Measurements from ENCODE around the gene DIAPH2.
"Not testable (repeated sequence)": the region's sequence is repeated elsewhere in the genome, so short reads cannot be mapped to it uniquely, and the experiment has no call there.

DIAPH2 gene

GRCh38 chrX:96834137-96834536 is 149.5 kb downstream of the DIAPH2 start:
- DNase-seq: no peak

DNA sequence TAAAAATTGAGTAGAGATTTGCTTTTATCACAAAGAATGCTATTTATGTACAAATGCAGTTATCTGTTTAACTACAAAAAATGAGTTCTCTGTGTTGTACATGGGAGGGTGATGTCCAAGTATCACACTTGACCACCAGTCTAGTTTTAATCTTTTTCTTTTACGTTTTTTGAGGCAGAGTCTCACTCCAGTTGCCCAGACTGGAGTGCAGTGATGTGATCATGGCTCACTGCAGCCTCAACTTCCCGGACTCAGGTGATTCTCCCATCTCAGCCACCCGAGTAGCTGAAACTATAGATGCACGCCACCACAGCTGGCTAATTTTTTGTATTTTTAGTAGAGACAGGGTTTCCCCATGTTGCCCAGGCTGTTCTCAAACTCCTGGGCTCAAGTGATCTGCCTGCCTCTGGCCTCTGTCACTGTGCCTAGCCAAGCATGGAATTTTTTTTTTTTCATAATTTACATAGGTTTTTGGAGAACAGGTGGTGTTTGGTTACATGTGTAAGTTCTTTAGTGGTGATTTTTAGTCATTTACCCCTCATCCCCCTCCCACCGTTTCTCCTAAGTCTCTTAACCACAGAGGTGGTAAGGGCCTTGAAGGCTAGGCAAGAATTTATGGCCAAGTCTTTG is 151.1 kb downstream of the DIAPH2 start:
- no peak for DNase-seq

DNA sequence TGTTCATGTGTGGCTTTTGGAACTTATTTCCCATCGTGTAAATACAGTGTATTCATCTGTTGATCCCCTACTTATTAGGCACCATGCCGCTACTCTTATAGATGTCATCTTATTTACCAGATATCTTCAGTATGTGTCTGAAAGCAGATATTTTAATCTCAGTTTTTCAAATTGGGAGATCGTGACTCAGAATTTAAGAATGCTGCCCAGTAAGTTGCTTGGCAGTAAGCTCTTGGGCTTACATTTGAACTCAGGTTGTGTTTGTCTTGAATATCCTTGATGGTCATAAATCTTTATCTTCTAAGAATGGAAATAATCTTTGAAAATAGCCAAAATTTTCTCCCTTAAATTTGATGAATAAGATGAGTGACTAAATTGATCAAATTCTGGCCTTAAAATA is 153.2 kb downstream of the DIAPH2 start:
- DNase-seq: no peak

DNA sequence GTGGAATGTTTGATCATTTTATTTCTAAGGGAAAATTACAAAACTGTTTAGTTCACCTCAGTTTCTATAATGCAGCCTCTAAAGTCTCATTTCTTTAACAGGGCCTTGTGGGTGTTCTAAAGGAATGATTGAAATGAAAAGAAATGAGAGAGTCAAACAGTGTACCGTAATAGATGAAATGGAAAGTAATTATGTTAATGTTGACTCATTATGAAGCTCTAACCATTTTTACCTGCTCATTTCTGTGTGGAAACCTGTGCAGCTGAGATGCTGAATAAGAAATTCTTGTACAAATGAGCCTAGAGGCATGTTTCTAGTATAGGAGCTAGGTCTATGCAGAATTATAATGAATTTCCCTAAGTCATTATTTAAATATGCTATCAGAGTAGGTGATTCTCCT is 153.9 kb downstream of the DIAPH2 start:
- no peak for DNase-seq

GRCh38 chrX:96841325-96841724 is 156.7 kb downstream of the DIAPH2 start:
- DNase-seq: no peak

DNA sequence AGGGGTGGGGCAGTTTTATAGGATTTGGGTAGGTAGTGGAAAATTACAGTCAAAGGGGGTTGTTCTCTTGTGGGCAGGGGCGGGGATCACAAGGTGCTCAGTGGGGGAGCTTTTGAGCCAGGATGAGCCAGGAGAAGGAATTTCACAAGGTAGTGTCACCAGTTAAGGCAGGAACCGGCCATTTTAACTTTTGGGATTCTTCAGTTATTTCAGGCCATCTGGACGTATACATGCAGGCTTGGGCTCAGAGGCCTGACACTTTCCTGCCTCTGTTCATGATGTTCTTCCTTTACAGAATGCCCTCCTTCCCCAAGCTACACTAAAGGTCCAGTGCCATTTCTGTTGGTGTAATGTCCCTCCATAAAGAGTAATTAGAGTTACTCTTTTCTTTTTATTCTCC is 157.2 kb downstream of the DIAPH2 start:
- not testable (repeated sequence) for DNase-seq

- DNase-seq: no peak
Observed at GRCh38 chrX:96843566-96843965, 158.9 kb downstream of the DIAPH2 start.

- DNase-seq: no peak
Observed at GRCh38 chrX:96846841-96847240, 162.2 kb downstream of the DIAPH2 start.

- not testable (repeated sequence) for DNase-seq
Observed at GRCh38 chrX:96859422-96859821, 174.8 kb downstream of the DIAPH2 start.

GRCh38 chrX:96861218-96861617 is 176.6 kb downstream of the DIAPH2 start:
- DNase-seq: no peak

DNA sequence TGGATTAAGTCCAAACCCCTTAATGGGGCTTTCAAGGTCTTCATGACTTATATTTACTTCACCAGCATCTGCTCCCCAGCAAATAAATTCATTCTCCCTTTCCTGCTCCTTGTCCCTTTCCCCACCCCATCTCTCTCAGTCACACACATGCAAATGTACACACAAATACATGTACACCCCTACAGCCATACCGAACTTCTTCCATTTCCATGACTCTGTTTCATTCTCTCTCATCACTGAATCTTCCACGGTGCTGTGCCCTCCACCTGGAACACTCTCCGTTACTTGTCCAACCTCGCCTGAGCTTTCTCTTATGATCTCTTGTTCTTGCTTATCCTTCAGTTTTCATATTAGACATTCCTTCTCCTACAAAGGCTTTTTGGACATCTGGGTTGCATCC is 177.0 kb downstream of the DIAPH2 start:
- no peak for DNase-seq

DNA sequence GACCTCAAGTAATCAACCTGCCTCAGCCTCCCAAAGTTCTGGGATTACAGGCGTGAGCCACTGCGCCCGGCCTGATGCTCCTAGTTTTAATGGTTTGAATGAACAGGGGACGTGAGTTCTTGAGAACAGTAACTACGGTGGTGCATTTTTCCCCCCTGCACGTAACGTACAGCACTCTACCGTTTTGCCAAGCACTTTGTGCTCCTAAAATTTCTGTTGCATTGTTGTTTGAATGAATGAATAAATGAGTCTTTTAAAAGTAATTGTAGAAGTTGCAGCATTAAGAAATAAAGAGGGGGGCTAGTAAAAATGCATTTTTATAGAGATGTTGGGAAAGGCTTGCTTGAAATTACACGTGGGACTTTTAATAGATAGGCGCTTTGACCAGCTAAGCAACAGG is 199.0 kb downstream of the DIAPH2 start, which contains the start of gene RPA4:
Gene RPA4, plus strand, starts transcription at position 301 of the 400 bp plus-strand sequence. CDS start 403 bp downstream, outside the sequence.
- no peak for DNase-seq

DNA sequence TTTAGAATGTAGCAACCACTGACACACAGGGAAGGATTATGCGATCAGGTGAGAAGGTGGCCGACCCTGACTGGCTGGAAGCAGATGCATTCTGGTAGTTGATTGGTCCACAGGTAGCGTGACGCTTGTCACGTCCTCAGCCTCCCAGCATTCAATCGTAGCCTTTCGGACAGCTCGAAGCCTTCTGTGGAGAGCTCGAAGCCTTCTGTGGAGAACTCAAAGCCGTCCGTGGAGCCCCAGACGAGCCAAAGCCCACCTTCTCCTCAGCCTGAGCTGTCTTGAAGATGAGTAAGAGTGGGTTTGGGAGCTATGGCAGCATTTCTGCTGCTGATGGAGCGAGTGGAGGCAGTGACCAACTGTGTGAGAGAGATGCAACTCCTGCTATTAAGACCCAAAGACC is 199.4 kb downstream of the DIAPH2 start:
- DNase-seq: no peak

DNA sequence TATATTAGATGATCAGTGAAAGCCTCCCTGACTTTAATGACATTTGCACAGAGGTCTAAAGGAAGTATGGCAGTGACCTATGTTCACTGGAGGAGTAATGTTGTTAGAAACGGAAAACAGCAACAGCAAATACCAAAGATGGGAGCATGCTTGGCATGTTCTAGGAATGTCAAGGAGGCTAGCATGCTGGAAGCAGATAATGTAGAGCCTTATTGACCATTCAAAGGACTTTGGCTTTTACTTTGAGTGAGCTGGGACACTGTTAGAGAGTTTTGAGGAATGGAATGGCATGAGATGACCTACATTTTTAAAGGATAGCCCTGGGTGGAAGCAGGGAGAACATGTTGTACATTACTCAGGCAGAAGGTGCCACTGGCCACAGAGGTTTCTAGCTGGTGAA is 205.1 kb downstream of the DIAPH2 start:
- no peak for DNase-seq

DNA sequence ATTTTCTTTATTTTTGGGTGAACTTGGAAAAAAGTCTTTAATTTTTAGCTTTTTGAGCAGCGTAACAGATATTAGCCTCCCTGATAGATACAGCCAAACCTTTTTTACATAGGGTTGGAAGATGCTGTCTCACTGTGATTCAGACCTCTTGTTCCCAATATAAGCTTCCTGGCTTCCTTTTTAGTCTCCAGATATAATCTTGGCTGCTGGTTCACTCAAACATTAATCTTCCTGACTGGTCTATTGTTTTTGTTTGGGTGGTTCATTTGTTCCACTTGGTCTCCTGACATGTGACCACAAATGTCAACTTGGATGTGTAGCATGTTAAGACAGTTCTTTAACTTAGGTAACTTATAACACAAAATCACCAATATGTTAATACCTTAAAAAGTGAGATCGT is 222.1 kb downstream of the DIAPH2 start:
- DNase-seq: no peak

DNA sequence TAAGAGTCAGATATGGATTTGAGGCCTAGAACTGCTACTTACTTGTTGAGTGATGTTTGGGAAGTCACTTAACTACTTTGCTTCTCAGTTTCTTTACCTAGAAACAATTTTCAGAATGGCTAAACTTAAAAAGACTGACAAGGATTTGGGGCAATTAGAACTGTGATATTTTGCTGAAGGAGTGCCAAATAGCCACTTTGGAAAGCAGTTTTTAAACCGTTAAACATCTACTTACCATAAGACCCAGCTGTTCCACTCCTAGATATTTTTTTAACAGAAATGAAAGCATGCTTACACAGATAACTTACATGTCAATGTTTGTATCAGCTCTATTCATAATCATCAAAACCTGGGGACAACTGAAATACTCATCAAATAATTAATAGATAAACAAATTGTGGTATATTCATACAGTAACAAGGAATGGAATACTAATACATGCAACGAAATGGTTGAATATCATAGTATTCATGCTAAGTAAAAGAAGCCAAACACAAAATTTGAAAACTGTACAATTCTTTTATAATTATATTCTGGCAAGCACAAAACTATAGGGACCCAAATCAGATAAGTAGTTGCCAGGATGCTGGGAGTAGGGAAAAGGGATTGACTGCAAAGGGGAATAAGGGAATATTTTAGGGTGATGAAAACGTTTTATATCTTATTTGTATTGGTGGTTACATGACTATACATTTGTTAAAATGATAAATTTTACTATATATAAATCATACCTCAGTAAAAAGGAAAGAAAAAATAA is 223.1 kb downstream of the DIAPH2 start:
- DNase-seq: no peak

DNA sequence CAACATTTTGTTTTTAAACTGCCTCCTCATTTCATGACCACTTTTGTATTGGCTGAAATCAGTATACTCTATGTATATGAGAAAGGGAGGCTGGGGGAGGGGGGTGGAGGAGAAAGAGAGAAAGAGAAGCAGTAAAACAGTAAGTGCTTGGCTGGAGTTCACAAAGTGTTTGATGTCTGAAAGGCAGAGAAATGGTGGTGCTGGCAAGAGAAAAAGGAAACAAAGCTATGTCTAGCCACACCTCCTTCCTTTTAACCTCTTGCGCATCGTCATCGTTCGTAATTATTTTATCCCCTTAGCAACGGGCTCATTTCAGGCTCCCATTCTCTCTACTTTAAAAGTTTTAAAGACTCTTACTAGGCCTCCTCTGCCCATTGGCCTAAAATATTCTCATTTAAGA is 224.6 kb downstream of the DIAPH2 start:
- no peak for DNase-seq

- no peak for DNase-seq
Observed at GRCh38 chrX:96918864-96919263, 234.2 kb downstream of the DIAPH2 start.

DNA sequence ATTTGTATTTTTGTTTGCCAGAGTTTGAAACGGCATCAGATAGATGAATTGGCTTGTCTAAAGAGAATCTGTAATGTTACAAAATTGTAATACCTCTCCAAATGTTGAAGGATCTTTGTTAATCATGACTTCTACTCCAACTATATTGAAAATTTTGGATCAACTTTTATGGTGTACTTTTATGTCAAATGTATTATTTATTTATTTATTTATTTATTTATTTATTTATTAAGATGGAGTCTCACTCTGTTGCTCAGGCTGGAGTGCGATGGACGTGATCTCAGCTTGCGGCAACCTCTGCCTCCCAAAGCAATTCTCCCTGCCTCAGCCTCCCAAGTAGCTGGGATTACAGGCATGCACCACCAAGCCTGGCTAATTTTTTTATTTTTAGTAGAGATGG is 235.0 kb downstream of the DIAPH2 start:
- no peak for DNase-seq

- no peak for DNase-seq
Observed at GRCh38 chrX:96924581-96924980, 239.9 kb downstream of the DIAPH2 start.

GRCh38 chrX:96929036-96929435 is 244.4 kb downstream of the DIAPH2 start:
- DNase-seq: no peak

DNA sequence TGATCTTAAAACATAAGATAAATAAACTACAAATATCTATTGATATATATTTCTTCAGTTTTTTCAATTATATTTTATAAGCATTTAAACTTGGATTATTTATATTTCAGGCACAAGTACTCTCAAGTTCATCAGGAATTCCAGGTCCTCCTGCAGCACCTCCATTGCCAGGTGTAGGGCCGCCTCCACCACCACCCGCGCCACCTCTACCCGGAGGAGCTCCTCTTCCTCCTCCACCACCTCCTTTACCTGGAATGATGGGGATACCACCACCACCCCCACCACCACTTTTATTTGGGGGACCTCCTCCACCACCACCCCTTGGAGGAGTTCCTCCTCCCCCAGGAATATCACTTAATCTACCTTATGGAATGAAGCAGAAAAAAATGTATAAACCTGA is 273.1 kb downstream of the DIAPH2 start:
- DNase-seq: no peak

- DNase-seq: no peak
Observed at GRCh38 chrX:96971812-96972211, 287.2 kb downstream of the DIAPH2 start.

DNA sequence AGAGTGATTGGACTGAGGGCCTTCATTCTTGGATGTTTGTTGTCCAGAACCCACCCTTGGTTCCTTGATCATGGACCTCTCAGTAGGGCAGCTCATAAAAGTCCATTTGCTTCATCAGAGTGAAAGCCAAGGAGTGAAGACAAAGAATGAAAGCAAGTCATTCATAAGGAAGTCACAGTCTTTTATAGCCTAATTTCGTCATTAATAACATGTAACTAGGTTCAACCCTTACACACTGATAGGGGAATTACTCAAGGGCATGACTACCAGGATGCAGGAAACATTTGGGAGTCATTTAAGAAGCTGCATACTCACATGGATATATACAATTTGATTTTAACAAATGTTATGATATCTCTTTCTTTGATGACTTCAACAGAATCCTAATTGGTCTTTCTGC is 294.3 kb downstream of the DIAPH2 start:
- no peak for DNase-seq

DNA sequence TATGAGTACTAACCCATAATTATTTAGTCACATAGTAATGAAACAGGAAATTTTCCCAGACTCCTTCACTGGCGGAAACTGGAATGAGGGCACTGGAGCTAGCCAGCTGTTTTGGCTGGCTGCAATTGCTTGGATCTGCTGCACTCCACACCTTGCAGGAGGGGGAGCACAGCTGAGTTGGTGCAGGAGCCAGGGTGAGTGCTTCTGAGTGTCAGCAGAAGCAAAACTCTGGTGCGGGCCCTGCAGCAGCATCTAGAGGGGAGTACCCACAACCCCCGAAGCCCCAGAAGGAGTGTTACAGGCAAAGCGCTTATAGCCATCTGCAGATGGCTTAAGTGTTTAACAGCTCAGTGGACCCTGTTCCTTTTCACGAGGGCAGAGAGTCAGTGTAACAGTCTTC is 295.1 kb downstream of the DIAPH2 start:
- DNase-seq: no peak
